Renal cortex interstitium (tissue), 11 donors: ENCODE data around the gene MEDAG. TPM values are rescaled to one million over a fixed set of nuclear protein-coding genes. Genes with fewer than 3 reads are reported as not detected.

ENCODE experiments used
- DNase-seq, 11 donors: peaks; one replicate each; pipeline ENCODE4 v3.0.0-alpha.2; 2013; ENCODE audit warnings: low read depth in 9 of 11, low spot score in 4 of 11; ENCODE audit errors: extremely low read depth in 1 of 11
- polyA plus RNA-seq, 3 donors: library from polyadenylated mRNA; unstranded; fragments of 120-200 nt; gene quantifications; one replicate each; pipeline ENCODE4 v1.2.1, GENCODE V29; 2013; ENCODE audit not compliant: insufficient read length in 3 of 3

Gene MEDAG
- polyA plus RNA-seq, 3 donors, result 0.85 to 1.9 (median 1.2) TPM

DNA sequence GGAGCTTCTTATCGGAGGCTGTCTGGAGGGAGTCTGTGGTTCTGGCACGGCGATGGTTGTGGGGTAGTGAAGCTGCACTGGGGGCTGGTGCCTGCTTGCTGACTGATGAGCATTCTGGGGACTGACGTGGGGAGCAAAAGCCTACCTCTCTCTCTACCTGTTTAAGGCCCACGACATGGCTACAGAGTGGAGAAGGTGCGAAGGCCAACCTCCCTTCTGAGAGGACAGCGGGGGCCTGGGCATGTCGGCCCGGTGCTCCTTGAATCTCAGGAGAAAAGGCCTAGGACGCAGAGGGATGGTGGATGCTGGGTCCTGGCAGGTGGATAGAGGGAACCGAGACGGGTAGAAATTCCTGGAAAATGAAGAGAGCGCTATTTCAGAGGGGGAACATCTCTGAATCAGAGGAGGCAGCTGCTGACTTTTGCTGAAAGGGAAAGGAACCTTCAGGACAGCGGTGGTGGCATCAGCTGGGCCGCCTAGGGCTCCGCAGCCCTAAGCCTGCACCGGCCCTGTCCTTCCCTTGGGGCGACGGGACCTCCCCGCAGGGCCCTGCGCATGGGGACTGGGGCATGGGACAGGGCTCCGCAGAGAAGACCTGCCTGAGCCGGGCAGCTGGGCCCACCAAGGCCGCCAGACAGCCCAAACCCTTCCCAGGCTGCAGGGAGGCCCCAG lies 35.0 kb upstream of the MEDAG start:
- no peak for DNase-seq

DNA sequence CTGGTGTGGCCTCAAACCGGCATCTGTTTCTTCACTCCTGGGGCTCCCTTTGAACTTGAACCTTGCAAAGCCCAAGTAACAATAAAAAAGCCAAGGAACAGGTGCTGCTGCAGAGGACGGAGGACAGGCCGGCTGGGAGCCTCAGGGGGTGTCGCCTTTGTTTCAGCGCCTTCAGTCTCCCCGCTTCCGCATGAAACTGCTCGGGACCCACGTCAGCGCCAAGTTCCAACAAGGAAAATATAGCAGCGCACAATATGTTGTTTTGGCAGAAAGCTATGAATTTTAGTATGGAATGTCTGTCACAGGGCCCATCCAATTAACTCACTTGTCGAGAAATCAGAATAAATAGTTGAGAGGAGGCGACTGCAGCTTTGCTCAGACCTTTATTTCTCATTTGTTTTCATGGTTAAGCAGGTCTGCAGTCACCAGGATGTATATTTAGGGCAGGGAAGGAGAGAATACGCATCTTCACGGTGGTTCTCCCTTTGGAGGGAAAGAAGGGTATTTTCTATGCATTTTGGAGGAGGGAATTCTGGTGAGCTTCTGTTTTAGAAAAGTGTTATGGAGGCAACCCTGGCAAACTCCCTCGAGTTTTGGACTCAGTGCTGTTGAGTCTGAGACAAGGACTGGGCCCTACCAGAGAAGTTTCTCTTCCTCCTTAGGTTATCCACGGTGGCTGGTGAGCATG lies 34.3 kb upstream of the MEDAG start:
- no peak for DNase-seq

DNA sequence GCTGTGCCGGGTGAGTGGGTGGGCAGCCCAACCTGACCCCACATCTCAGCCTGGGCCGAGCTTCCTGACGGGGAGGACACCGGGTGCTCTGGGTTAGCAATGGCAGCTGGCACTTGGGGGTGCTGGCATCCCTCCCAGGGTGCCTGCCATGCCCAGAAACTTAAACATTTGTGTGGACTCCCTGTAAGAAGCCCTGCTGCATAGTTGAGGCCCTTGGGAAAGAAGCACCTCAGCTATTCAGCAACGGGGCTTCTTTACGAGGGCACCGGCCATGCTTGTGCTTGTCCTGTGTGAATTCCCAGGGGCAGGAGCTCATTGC lies 33.8 kb upstream of the MEDAG start:
- no peak for DNase-seq

DNA sequence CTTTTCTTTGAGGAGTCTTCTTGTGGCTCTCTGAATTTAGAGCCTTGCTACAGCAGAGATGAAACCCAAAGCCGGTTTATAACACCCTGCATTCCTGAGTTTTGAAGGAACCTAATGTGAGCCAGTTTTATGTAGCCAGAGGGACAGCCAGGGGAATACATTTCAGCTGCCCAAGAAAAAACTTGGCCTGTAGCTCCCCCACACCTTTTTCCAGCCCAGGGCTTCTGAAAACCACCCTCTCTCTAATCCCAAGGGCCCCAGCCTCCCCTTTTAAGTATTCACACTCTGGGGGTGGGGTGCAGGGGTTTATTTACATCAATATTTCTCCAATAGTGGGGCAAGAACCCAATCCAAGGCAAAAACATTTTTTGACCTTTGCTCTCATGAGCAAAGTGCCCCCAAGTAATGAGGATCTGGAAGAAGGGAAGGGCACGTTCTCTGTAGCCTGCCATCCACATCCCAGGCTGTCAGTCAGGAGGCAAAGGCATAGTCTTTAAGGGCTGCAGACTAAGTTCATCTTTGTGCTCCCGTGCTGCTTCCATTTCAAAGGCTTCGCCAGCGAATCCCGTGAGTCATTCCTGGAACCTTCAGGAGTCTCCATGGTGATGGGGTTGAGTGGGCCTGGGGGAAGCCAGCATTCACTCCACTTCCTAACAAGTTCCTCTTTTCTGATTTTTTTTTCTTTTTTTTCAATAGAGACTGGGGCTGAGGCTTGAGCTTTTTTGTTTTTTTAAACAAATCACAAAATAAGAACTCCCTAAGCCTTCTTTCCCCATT lies 33.2 kb upstream of the MEDAG start:
- DNase-seq, result no peak

DNA sequence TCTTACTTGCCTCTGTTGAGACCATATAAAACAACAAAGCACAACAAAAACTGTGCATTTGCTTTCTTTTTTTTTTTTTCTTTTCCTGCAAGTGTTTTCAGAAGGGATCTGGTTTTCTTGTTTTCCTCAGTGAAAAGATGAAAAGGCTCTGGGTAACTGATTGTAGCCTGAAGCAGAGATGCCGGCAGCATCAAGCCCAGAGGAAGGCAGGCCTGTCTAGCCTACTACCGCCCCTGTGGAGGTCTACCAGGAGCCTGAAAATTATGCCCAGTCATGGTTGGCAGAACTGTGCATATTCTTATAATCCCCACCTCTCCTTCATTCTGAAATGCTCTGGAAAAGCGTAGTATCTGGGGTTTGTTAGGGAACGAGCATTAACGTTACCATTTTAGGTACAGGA lies 32.6 kb upstream of the MEDAG start:
- DNase-seq, result no peak

DNA sequence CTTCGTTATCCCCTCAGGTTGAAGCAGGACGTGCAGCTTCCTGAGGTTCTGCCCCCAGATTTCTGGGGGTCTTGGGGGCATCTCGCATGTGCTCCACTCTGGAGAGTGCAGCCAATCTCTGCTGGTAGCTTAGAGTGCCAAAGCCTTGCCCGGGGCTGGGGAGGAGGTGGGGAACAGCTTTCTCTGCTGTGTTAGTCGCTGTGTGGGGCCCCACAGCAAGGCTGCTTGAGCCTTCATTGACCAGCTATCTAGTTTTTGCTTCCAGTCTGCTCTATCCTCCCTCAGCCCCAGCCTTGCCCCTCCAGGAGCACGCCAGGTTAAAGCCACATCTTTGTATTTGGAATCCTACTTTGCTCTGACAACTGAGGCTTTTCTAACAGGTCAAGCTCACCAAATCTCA lies 32.0 kb upstream of the MEDAG start:
- no peak for DNase-seq

DNA sequence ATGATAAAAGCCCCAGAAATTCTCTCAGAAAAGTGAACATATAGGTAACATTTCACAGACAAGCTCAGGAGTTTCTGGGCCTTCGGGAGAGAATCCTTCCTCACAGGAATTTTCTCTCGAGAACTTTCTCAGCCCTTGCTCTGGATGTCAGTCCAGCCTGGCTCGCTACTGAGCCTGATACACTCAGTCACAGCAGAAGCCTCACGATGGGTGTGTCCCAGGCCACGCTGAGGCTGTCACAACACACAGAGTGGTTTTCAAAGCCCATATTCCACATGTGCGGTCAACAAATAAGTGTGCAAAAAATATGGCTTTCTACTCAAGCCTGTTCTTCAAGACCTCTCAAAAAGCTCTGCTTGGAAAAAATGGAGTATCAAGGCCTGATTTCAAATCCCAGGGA lies 31.5 kb upstream of the MEDAG start:
- DNase-seq, result no peak

DNA sequence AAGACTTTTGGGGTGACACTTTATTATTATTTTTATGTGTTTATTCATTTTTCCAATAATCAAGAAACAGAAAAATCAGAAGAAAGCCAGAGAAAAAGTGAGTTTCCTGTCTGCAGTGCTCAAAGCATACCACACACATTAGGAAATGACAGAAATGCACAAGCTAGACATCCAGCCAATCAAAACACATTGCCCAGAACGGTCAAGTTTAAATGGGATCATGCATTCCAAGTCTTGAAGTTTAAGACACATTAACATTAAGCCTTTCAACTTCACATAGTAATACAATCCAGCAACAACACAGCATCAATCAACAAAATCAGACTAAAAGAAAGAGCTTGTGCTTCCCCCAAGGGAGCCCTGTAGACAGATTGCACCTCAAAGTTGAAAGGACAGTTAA lies 28.7 kb upstream of the MEDAG start:
- DNase-seq, result no peak

DNA sequence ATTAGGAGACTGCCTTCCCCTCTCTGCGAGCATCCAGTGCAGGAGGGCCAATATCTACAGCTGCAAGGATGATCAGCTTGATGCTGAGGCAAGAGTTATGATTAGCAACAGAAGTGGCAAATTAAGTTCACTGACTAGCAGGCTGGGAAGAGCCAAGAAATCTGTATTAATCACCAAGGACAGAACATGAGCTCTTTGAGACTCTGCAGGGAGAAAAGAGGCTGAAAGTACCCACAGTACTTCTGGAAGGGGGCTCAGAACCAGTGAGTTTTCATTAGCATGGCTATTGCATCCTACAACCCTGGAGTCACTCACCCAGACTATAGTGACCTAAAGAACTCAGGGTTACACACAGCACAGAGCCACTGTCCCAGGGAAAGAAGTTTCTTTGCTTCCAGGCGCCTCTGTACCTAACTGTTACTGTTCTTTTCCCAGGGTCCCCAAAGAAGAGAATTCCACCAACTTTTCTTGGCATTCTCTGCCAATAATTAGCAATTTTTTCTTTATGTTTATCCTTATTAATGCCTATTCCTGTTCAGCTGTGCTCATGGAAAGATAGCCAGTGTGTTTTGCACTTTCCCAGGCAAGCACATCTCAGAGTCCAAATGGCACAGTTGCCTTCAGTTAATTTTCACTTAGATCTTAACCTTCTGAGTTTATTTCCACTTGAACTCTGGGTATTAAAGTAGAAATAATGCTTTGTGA lies 25.8 kb upstream of the MEDAG start:
- no peak for DNase-seq

DNA sequence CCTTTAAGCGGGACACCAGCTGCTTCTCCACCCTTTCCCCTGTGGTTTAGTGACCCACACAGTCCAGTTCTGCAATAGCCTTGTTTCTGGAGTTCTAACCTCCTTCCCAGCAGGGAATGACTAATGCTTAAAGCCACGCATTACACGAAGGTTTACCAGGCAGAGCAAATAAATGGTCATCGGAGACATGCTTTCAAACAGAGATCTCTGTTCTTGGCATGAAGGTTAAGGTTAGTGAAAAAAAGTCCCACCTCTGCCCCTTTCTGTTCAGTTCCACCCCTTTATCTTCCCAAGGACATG lies 25.3 kb upstream of the MEDAG start:
- DNase-seq, result no peak

DNA sequence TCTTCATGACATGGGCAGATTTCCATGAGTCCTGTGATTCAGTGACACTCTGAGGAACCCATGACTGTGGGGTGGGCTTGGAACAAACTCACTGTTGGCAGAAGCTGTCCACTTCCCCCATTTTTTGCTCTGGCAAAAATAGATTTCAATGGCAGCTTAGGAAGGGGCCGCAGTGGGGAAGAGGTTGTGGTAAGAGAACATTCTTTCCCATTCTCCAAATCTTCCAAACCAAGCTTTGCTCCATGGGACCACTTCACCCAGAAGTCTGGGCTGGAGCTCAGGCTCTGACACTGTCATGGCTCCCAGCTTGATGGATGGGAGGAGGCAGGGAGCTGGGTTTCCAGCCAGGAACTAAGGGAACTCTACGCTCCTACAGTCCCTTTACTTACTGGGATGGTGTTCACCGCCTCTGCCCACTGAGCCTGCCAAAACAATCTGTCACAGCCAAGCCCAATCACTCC lies 24.9 kb upstream of the MEDAG start:
- no peak for DNase-seq

DNA sequence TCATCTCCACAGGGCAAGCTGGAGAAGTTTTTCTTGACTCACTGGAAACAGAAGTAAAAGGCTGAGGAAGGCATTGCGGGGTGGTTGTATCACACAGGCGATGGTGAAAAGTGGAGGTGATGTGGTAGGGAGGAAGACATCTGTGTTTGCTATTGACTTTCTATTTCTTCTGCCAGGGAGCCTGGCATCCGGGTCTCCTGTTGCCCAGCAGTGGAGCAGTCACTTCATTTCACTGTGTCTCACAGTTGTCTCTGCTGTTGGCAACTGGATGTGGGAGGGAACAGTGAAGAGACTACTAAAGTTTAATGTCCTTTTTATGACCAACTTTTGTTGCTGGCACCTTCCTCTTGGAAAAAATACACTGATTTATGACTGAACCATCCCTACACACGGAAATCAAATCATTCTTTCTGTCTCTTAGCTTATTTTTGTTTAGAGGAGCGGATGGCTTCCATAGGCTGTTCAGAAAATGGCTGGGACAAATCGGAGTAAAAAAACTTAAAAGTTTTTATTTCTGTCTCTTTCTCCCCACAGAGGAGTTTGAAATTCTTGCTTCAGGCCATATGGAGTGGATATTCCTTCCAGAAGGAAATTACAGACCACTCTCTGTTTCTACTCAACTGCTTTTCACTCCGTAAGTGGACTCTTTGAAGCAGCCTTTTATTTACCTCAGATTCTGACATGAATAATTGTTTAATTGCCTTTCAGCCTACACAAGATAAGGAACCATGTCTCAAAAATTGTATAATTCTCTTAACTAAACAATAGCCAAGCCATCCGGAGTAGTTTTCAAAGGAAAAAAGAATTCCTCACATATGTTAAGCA lies 23.8 kb upstream of the MEDAG start:
- DNase-seq, result no peak

DNA sequence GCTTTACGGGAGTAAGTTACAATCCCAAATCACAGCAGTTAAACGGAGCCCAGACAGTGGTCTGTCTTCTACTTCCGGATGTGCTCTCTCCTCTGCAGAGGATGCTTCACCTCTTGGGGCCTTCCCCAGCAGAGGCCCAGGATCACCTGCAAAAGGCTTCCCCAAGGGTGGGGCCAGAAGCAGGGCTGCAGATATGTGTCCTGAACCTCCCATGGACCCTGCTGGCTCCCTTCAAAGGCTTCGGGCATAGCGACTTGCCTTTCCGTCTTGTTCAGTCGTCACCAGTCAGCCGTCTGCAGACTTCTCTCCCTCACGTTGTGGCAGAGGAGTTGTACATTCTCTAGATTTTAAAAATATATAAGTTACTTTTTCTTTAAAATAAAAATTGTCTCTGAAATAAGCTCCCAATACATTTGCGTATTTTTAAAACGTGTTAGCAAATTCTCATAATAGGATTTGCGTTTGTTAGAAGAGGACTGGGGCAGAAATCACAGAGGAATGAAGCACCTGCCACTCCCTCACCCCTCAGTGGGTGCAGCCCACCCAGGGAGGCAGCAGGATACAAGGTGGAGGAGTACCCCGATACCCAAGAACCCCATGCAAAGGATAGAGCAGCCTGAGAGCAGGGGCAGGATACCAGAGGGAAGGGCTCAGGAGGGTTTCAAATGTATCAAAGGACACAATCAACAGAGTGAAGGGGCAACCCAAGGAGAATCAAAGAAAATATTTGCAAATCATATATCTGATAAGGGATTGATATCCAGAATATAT lies 22.9 kb upstream of the MEDAG start:
- no peak for DNase-seq

DNA sequence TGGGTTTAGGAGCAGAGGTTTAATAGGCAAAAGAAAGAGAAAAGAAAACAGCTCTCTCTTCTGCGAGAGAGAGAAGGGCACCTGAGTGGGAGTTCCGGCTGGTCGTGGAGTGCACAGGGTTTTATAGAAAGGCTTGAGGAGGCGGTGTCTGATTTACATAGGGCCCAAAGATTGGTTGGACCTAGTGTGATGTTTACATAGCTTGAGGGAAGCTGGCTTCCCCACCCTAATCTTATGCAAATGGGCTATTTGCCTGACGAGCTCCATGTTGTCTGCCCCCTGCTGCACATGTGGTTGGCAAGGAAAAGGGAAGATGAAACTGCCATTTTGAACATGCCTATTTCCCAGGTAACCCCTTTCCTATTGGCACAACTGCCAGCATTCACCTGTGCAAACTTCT lies 21.5 kb upstream of the MEDAG start:
- DNase-seq, result no peak

DNA sequence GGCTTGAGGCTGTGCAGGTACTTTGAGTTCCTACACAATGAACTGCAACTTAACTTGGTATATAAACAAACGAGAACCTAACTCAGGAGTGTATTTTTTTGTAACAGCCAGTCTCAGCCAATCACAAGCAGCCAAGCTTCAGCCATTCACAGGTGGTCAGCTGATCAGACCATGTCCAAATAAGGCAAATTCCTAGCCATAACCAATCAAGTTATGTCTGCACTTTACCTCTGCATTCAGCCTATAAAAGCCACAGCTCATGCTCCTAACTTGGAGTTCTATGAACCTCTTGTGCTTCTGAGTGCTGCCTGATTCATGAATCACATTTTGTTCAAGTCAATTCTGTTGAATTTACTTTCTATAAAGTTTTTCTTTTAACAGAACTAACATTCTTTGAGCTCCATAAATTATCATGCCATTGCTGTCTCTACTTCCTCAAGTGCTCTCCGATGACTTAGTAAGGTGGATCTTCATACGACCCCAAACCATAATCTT lies 16.8 kb upstream of the MEDAG start:
- DNase-seq, result no peak

DNA sequence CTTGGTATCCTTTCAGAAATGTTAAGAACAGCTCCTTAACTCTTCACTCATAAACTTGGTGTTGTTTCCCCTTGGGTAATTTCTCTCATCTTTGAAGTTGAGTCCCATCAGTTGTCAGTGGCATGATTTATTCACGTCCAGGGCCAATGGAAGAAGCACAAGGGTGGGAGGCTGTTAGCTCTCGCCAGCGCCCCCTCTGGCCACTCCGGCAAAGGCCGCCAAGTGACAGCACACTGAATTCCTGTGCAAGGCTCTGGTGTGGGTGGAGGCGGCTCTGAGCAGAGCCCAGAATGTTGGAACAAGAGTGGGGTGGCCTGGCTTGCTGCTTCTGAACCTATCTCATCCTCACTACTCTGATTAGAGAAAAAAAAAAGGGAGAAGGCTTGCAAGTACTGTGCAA lies 13.1 kb upstream of the MEDAG start:
- DNase-seq, result no peak

DNA sequence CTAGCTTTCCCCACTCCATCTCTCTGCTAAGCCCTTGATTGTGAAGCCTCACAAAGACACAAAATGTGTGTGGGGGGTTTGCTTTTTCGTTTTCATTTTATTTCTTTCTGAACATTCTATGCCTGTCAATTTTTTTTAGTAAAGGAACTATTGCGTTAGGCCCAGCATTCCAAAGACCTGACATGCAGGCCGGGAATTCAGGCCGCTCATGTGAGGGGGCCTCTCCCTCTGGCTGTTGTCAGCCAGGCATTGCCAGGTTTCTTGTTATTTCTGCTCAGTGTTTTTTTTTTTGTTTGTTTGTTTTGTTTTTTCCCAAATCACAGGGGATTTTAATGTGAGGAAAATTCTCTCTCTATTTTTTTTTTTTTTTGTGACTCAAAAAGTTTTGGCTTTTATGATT lies 10.3 kb upstream of the MEDAG start:
- no peak for DNase-seq

DNA sequence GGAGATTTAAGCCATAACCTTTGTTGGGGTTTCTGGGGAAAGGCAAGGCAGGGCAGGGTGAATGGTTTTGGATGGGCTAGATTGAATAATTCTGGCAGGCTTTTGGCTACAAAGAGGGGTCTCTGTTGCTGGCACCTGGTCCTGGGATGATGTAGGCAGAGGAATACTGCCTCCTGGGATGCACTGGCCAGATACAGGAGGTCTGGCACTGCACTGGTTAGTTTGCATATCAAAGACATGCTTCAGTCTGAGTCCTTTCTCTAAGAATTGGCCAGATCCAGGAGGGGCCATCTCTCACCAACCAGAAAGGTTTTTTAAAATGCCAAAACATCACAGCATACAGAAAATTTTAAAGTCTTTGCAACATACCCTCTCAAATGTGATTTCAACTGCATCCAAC lies 8.0 kb upstream of the MEDAG start:
- DNase-seq, result no peak
